ENCODE data around the gene TBK1.

TBK1 gene

GRCh38 chr12:64431791-64432190 lies 20.1 kb upstream of the TBK1 start:
- H3K4me3 ChIP-seq (ENCODE audit: low read depth, low read length), result no peak overlapping the region
- TF ChIP-seq CTCF (IDR thresholded peaks at IDR 0.05; ENCODE audit: borderline replicate concordance, insufficient read depth, low read depth, low read length), result no peak

- H3K4me3 ChIP-seq (ENCODE audit: low read depth, low read length), result no peak overlapping the region
- no peak for TF ChIP-seq CTCF (IDR thresholded peaks at IDR 0.05; ENCODE audit: borderline replicate concordance, insufficient read depth, low read depth, low read length)
Observed at GRCh38 chr12:64433915-64434314, 18.0 kb upstream of the TBK1 start.

- no peak overlapping the region for H3K4me3 ChIP-seq (ENCODE audit: low read depth, low read length)
- no peak for TF ChIP-seq CTCF (IDR thresholded peaks at IDR 0.05; ENCODE audit: borderline replicate concordance, insufficient read depth, low read depth, low read length)
Observed at GRCh38 chr12:64440100-64440499, 11.8 kb upstream of the TBK1 start.

- TF ChIP-seq CTCF (IDR thresholded peaks at IDR 0.05; ENCODE audit: borderline replicate concordance, insufficient read depth, low read depth, low read length), result no peak
Observed at GRCh38 chr12:64445490-64445889, 6.4 kb upstream of the TBK1 start.

GRCh38 chr12:64446295-64446694 lies 5.6 kb upstream of the TBK1 start:
- no peak for TF ChIP-seq CTCF (IDR thresholded peaks at IDR 0.05; ENCODE audit: borderline replicate concordance, insufficient read depth, low read depth, low read length)
- H3K4me3 ChIP-seq (ENCODE audit: low read depth, low read length), result no peak overlapping the region

More at GRCh38 chr12:64445490-64445889, 6.4 kb upstream of the TBK1 start:
- no peak overlapping the region for H3K4me3 ChIP-seq (ENCODE audit: low read depth, low read length)

- no peak for TF ChIP-seq CTCF (IDR thresholded peaks at IDR 0.05; ENCODE audit: borderline replicate concordance, insufficient read depth, low read depth, low read length)
Observed at GRCh38 chr12:64450057-64450640, 1.8 kb upstream of the TBK1 start.

GRCh38 chr12:64450711-64451486 lies 1.0 kb upstream of the TBK1 start:
- H3K4me3 ChIP-seq (ENCODE audit: low read depth, low read length), result peak overlapping the region; percentile 89
- no peak for TF ChIP-seq CTCF (IDR thresholded peaks at IDR 0.05; ENCODE audit: borderline replicate concordance, insufficient read depth, low read depth, low read length)

More at GRCh38 chr12:64450057-64450640, 1.8 kb upstream of the TBK1 start:
- H3K4me3 ChIP-seq (ENCODE audit: low read depth, low read length), result no peak overlapping the region
